ENCODE data around the gene LAD1. TPM values are rescaled to one million over a fixed set of nuclear protein-coding genes. Genes with fewer than 3 reads are reported as not detected.
A peak's percentile ranks its signal among the peaks of the same experiment; 100 is the strongest.

LAD1 gene
- total RNA-seq, 1 experiment from 2014 or later, result 30.1 TPM

GRCh38 chr1:201394591-201394990, 4.5 kb downstream of the LAD1 start:
- no peaks in the 10 kb centered on the region for H3K9me3 ChIP-seq (ENCODE audit: control insufficient read depth, low read depth, low read length)
- no peak overlapping the region for H2BK12ac ChIP-seq (ENCODE audit: insufficient read length, low read depth, low read length)
- no peaks in the 10 kb centered on the region for H3K79me1 ChIP-seq (ENCODE audit: insufficient read depth, low read depth, low read length, poor library complexity, severe bottlenecking)
- H3K4me1 ChIP-seq (ENCODE audit: insufficient read depth, low read length), result no peaks in the 10 kb centered on the region
- H3K9me3 Mint-ChIP-seq, result no peaks in the 10 kb centered on the region; a peak in 1 of 5 replicates
- H4K20me1 ChIP-seq (ENCODE audit: control insufficient read depth, insufficient read depth, insufficient read length), result peaks cover 2% of the 10 kb centered on the region
- no peak overlapping the region for H2AFZ ChIP-seq (ENCODE audit: low read length)
- H3K27ac ChIP-seq (ENCODE audit: insufficient read length, low read depth, low read length), result no peak overlapping the region
- H2BK15ac ChIP-seq (ENCODE audit: low read depth, low read length), result no peak overlapping the region
- TF ChIP-seq CTCF (conservative IDR thresholded peaks at IDR 0.05), result no peak
- H3T11ph ChIP-seq (ENCODE audit: low read length), result no peak overlapping the region
- no CpG with 5 or more reads among the region's 3 CpGs for WGBS (ENCODE audit: extremely low coverage, insufficient read length, low lambda C conversion rate)
- H4K8ac ChIP-seq (replicated peaks; ENCODE audit: insufficient read length, low read depth, low read length), result no peak overlapping the region
- H3K56ac ChIP-seq (ENCODE audit: insufficient read length, low read depth, low read length), result no peak overlapping the region
- no peak overlapping the region for H2BK5ac ChIP-seq (ENCODE audit: insufficient read length, low read length)
- H3K79me2 ChIP-seq (ENCODE audit: insufficient read depth, low read length), result no peaks in the 10 kb centered on the region
- no peak overlapping the region for H2AK5ac ChIP-seq (ENCODE audit: insufficient read length, low read length)
- no peak overlapping the region for H3K4me2 ChIP-seq (ENCODE audit: insufficient read depth, insufficient read length, low read length)
- H2BK20ac ChIP-seq (ENCODE audit: low read depth, low read length, poor library complexity, severe bottlenecking), result no peak overlapping the region
- H3K4me1 Mint-ChIP-seq, result peaks cover 45 to 53% of the 10 kb centered on the region in 2 experiments
- H3K36me3 Mint-ChIP-seq (ENCODE audit: insufficient read depth in 1 of 3, low read depth in 3 of 3), result no peaks in the 10 kb centered on the region
- H3K18ac ChIP-seq (ENCODE audit: insufficient read length, low read depth, low read length), result no peak overlapping the region
- H3K27me3 ChIP-seq (ENCODE audit: insufficient read depth, low read length), result no peaks in the 10 kb centered on the region
- no peak for DNase-seq
- no peak overlapping the region for H4K5ac ChIP-seq (ENCODE audit: insufficient read length, low read depth, low read length)
- peak overlapping the region in 1 of 3 experiments; percentile 78; a peak in 1 of 7 replicates for H3K27ac Mint-ChIP-seq
- no peak overlapping the region for H3K4ac ChIP-seq (ENCODE audit: low read depth, low read length)
- no peak overlapping the region for H3K9ac ChIP-seq (ENCODE audit: extremely low read depth, insufficient read length, low read length)
- peaks cover 11% of the 10 kb centered on the region for H3K23me2 ChIP-seq (ENCODE audit: insufficient read length, low read depth, low read length, poor library complexity, severe bottlenecking)
- H2BK120ac ChIP-seq (ENCODE audit: low read depth, low read length, poor library complexity, severe bottlenecking), result no peak overlapping the region
- H4K91ac ChIP-seq (ENCODE audit: insufficient read length, low read depth, low read length), result no peak overlapping the region
- H3K4me3 Mint-ChIP-seq, result no peak overlapping the region
- peaks cover 4% of the 10 kb centered on the region for H3K27me3 Mint-ChIP-seq (ENCODE audit: low read depth)
- H3K23ac ChIP-seq (ENCODE audit: insufficient read length, low read depth, low read length), result no peak overlapping the region
- H3K14ac ChIP-seq (ENCODE audit: insufficient read depth, low read length), result no peak overlapping the region
